ENCODE results near the gene CLDN4.

- TF ChIP-seq POLR2A (IDR thresholded peaks at IDR 0.05; ENCODE audit: low read depth, low read length) (no peak), CTCF (IDR thresholded peaks at IDR 0.05; ENCODE audit: extremely low read depth in 1 of 2, insufficient read depth in 1 of 2, low read depth in 1 of 2, low read length in 2 of 2) (no peak), EZH2 (IDR thresholded peaks at IDR 0.05; ENCODE audit: borderline replicate concordance, low read depth, low read length, severe bottlenecking) (no peak), MAX (IDR thresholded peaks at IDR 0.05; ENCODE audit: insufficient read depth, insufficient read length) (no peak), POLR2AphosphoS5 (IDR thresholded peaks at IDR 0.05; ENCODE audit: insufficient read depth, low read depth, low read length) (no peak), JUN (IDR thresholded peaks at IDR 0.05; ENCODE audit: borderline replicate concordance, insufficient read depth, insufficient read length, low read depth) (no peak), MYC (IDR thresholded peaks at IDR 0.05; ENCODE audit: low read depth, low read length) (no peak), GATA2 (IDR thresholded peaks at IDR 0.05; ENCODE audit: insufficient read depth, insufficient read length, low read depth, low read length) (no peak), FOS (IDR thresholded peaks at IDR 0.05; ENCODE audit: borderline replicate concordance, insufficient read depth, low read length) (no peak)
Measured at GRCh38 chr7:73861305-73861704, 30.5 kb downstream of the CLDN4 start.
